ENCODE results near the gene RPEL1. TPM values are rescaled to one million over a fixed set of nuclear protein-coding genes. Genes with fewer than 3 reads are reported as not detected.

The RPEL1 gene
- total and polyA plus RNA-seq, 7 experiments from 2014 or later = not detected

DNA sequence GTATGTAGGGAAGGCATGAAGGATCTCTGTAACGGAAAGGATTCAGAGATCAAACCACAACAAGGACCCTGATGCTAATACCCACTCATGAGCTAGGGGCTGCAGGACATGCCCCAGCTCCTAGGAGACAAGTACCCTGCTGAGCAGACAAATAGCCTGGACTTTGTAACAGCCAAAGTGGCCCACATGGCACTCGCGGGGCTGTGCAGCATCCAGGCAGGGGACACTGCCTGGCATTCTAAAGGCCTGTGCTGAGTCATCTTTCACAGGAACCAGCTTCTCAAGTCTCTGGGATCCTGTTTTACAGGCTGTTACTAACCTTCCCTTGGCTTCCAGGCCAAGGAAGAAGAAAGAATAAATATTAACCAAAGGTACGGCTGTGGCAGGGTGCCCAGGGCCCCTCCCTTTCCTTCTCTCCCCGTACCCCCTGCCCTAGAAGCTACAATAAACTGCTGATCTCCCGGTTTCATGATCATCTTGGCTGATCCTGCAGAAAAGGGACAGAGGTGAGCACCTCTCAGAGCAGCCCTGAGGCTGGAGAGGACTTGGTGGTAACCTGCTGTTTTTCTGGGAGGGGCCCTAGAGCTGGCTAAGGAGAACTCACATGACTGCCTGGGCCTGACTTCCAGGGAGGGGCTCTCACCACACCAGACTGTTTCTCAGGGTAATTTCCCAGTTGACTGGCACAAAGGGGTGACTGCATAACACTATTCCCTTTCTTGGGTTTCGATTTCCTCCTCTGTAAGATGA, 4.2 kb upstream of the RPEL1 start:
- intact Hi-C loops (cut with micrococcal nuclease) = loop anchor here in 1 of 2 donors (5.0 kb wide), 1 partner anchor 139 kb away; no protein-coding TSS in a partner anchor
- peaks cover 5 to 28% (median 6%) of the 10 kb centered on the region in 7 donors for H3K4me1 Mint-ChIP-seq
- Histone ChIP-seq H3K27ac (ENCODE audit: low read depth, low read length) (no peak overlapping the region), H3K36me3 (ENCODE audit: control insufficient read depth in 2 of 3, insufficient read depth in 3 of 3, low read length in 3 of 3) (no peaks in the 10 kb centered on the region), H3K27me3 (ENCODE audit: control insufficient read depth in 2 of 2, insufficient read depth in 2 of 2, low read length in 2 of 2) (no peaks in the 10 kb centered on the region), H3K9me3 (ENCODE audit: control insufficient read depth in 2 of 3, low read length in 3 of 3) (no peaks in the 10 kb centered on the region), H3K4me1 (ENCODE audit: control insufficient read depth in 2 of 2, insufficient read depth in 2 of 2, low read length in 2 of 2) (no peaks in the 10 kb centered on the region), H3K4me3 (ENCODE audit: low read length) (no peak overlapping the region)
- peaks cover 0 to 11% (median 1%) of the 10 kb centered on the region in 5 donors for H3K27me3 Mint-ChIP-seq
- H3K4me3 Mint-ChIP-seq = peak overlapping the region in 1 of 10 donors; percentile 75
- no peaks in the 10 kb centered on the region for H3K36me3 Mint-ChIP-seq
- no peaks in the 10 kb centered on the region for H3K9me3 Mint-ChIP-seq
- ChIA-PET CTCF (interaction anchor here (0.9 to 1.3 kb wide), 3 partner anchors 325 to 406 kb away, joined by 3 to 5 read pairs (median 4); no protein-coding TSS in a partner anchor), POLR2A (interaction anchor here (1.1 kb wide), 1 partner anchor 323 kb away, joined by 3 read pairs; the partner anchor contains the start of gene CNNM2)
- H3K27ac Mint-ChIP-seq = peak overlapping the region in 1 of 9 donors; percentile 85
- no peak for DNase-seq
- ATAC-seq = peak; percentile 83

DNA sequence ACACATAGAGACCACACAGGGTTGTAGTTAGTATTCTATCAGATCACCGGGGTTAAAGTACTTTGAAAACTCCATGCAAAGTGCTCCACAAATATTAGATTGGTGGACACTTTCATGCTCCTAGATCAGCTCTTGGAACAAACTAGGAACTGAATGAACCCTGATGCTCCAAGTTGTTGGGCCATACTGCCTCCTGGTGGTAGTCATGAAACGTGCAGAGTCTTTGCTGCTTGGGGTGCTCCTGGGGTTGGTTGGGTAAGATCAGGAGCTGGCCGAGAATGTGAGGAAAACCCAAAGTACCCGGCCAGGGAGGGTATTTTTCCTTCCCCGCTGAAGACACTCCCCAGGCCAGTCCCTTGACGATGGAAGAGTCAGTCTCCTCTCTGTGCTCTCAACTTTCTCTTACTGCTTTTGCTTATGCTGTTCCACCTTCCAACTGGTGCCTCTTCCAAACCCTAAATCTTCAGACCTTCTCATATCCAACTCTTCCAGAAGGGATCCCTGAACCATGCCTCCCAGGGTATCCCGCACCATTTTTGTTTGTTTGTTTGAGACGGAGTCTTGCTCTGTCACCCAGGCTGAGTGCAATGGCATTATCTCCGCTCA, 918 bp upstream of the RPEL1 start:
- DNase-seq (peak; percentile 31 to 67 (median 52)), ATAC-seq (peak; percentile 79)
- Histone ChIP-seq H3K4me3 (ENCODE audit: low read length) (no peak overlapping the region), H3K36me3 (ENCODE audit: control insufficient read depth in 2 of 3, insufficient read depth in 3 of 3, low read length in 3 of 3) (no peaks in the 10 kb centered on the region), H3K27me3 (ENCODE audit: control insufficient read depth in 2 of 2, insufficient read depth in 2 of 2, low read length in 2 of 2) (no peaks in the 10 kb centered on the region), H3K27ac (ENCODE audit: low read depth, low read length) (no peak overlapping the region), H3K4me1 (ENCODE audit: control insufficient read depth in 2 of 2, insufficient read depth in 2 of 2, low read length in 2 of 2) (no peaks in the 10 kb centered on the region), H3K9me3 (ENCODE audit: control insufficient read depth in 2 of 3, low read length in 3 of 3) (no peaks in the 10 kb centered on the region)
- Mint-ChIP-seq H3K9me3 (no peaks in the 10 kb centered on the region), H3K27me3 (peaks cover 0 to 13% (median 7%) of the 10 kb centered on the region in 5 donors), H3K4me1 (peaks cover 3 to 28% (median 6%) of the 10 kb centered on the region in 7 donors), H3K36me3 (no peaks in the 10 kb centered on the region), H3K4me3 (no peak overlapping the region), H3K27ac (no peak overlapping the region)
- intact Hi-C loops (cut with micrococcal nuclease) = loop anchor here (1.0 to 5.0 kb wide), 6 partner anchors 52 to 409 kb away; partner anchors contain the start of gene NT5C2 (in 1 of the 2)
- CTCF ChIA-PET = interaction anchor here (0.7 to 2.5 kb wide), 8 partner anchors 60 to 427 kb away, joined by 3 to 13 read pairs (median 5); partner anchors contain the start of genes CNNM2 and CYP17A1
- POLR2A ChIA-PET = no interaction called here

DNA sequence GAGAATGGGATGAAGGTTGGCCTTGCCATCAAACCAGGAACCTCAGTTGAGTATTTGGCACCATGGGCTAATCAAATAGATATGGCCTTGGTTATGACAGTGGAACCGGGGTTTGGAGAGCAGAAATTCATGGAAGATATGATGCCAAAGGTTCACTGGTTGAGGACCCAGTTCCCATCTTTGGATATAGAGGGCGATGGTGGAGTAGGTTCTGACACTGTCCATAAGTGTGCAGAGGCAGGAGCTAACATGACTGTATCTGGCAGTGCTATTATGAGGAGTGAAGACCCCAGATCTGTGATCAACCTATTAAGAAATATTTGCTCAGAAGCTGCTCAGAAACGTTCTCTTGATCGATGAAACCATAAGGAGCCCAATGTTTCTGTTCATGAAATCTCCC, 637 bp downstream of the RPEL1 start:
- H3K27ac Mint-ChIP-seq = no peak overlapping the region
- ATAC-seq = no peak
- peaks cover 0 to 4% (median 0%) of the 10 kb centered on the region in 5 donors for H3K36me3 Mint-ChIP-seq
- CTCF ChIA-PET = no interaction called here
- POLR2A ChIA-PET = no interaction called here
- no peak for DNase-seq
- no peaks in the 10 kb centered on the region for H3K9me3 ChIP-seq (ENCODE audit: control insufficient read depth in 2 of 3, low read length in 3 of 3)
- no peaks in the 10 kb centered on the region for H3K27me3 ChIP-seq (ENCODE audit: control insufficient read depth in 2 of 2, insufficient read depth in 2 of 2, low read length in 2 of 2)
- H3K4me3 ChIP-seq (ENCODE audit: low read length) = no peak overlapping the region
- H3K9me3 Mint-ChIP-seq = peaks cover 0 to 4% (median 0%) of the 10 kb centered on the region in 11 donors
- H3K4me1 ChIP-seq (ENCODE audit: control insufficient read depth in 2 of 2, insufficient read depth in 2 of 2, low read length in 2 of 2) = no peaks in the 10 kb centered on the region
- intact Hi-C loops (cut with micrococcal nuclease) = no loop called here
- H3K27ac ChIP-seq (ENCODE audit: low read depth, low read length) = no peak overlapping the region
- H3K4me3 Mint-ChIP-seq = no peak overlapping the region
- H3K27me3 Mint-ChIP-seq = peaks cover 0 to 14% (median 7%) of the 10 kb centered on the region in 5 donors
- H3K4me1 Mint-ChIP-seq = peaks cover 0 to 23% (median 0%) of the 10 kb centered on the region in 7 donors
- no peaks in the 10 kb centered on the region for H3K36me3 ChIP-seq (ENCODE audit: control insufficient read depth in 2 of 3, insufficient read depth in 3 of 3, low read length in 3 of 3)

DNA sequence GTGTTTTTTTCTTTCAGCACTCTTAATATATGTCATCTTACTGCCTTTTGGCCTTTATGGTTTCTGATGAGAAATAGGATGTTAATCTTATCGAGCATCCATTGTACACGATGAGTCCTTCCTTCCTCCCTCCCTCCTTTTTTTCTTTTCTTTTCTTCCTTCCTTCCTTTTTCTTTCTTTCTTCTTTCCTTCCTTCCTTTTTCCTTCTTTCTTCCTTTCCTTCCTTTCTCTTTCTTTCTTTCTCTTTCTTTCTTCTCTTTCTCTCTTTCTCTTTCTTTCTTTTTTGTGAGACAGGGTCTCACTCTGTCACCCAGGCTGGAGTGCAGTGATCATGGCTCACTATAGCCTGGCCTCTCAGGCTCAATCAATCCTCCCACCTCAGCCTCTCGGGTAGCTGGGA, 8.4 kb downstream of the RPEL1 start:
- Mint-ChIP-seq H3K9me3 (peaks cover 0 to 10% (median 4%) of the 10 kb centered on the region in 11 donors), H3K4me1 (peaks cover 0 to 11% (median 0%) of the 10 kb centered on the region in 7 donors), H3K36me3 (peaks cover 2 to 9% (median 3%) of the 10 kb centered on the region in 5 donors), H3K27ac (no peak overlapping the region), H3K27me3 (peaks cover 0 to 7% (median 5%) of the 10 kb centered on the region in 5 donors), H3K4me3 (no peak overlapping the region)
- DNase-seq = no peak
- intact Hi-C loops (cut with micrococcal nuclease) = no loop called here
- ATAC-seq = no peak
- no peaks in the 10 kb centered on the region for H3K36me3 ChIP-seq (ENCODE audit: control insufficient read depth in 2 of 3, insufficient read depth in 3 of 3, low read length in 3 of 3)
- H3K27me3 ChIP-seq (ENCODE audit: control insufficient read depth in 2 of 2, insufficient read depth in 2 of 2, low read length in 2 of 2) = no peaks in the 10 kb centered on the region
- H3K4me1 ChIP-seq (ENCODE audit: control insufficient read depth in 2 of 2, insufficient read depth in 2 of 2, low read length in 2 of 2) = no peaks in the 10 kb centered on the region
- ChIA-PET CTCF (no interaction called here), POLR2A (no interaction called here)
- no peaks in the 10 kb centered on the region for H3K9me3 ChIP-seq (ENCODE audit: control insufficient read depth in 2 of 3, low read length in 3 of 3)
- H3K27ac ChIP-seq (ENCODE audit: low read depth, low read length) = no peak overlapping the region
- no peak overlapping the region for H3K4me3 ChIP-seq (ENCODE audit: low read length)

DNA sequence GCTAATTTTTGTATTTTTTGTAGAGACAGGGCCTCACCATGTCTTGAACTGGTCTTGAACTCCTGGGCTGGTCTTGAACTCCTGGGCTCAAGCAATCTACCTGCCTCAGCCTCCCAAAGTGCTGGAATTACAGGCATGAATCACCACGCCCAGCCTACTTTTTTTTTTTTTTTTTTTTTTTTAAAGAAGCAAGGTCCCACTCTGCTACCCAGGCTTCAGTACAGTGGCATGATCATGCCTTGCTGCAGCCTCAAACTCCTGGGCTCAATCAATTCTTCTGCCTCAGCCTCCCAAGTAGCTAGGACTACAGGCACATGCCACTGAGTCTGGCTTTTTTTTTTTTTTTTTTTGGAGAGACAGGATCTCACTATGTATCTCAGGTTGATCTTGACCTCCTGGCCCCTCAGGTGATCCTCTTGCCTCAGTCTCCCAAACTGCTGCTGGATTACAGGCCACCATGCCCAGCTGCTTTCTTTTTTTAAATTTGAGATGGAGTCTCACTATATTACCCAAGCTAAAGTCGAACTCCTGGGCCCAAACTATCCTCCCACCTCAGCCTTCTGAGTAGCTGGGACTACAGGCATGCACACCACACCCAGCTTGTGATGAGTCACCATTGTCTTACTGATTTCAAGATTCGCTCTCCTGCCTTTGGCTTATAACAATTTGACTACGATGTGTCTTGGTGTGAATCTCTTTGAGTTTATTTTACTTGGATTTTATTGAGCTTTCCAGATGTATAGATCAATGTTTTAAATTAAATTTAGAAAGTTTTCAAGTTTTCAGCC, 9.0 kb downstream of the RPEL1 start:
- H3K27ac Mint-ChIP-seq = peak overlapping the region in 1 of 9 donors; percentile 26
- H3K36me3 Mint-ChIP-seq = peaks cover 4 to 10% (median 6%) of the 10 kb centered on the region in 5 donors
- peaks cover 0 to 10% (median 5%) of the 10 kb centered on the region in 5 donors for H3K27me3 Mint-ChIP-seq
- DNase-seq (no peak), ATAC-seq (no peak)
- Histone ChIP-seq H3K9me3 (ENCODE audit: control insufficient read depth in 2 of 3, low read length in 3 of 3) (no peaks in the 10 kb centered on the region), H3K27me3 (ENCODE audit: control insufficient read depth in 2 of 2, insufficient read depth in 2 of 2, low read length in 2 of 2) (no peaks in the 10 kb centered on the region), H3K36me3 (ENCODE audit: control insufficient read depth in 2 of 3, insufficient read depth in 3 of 3, low read length in 3 of 3) (no peaks in the 10 kb centered on the region), H3K4me1 (ENCODE audit: control insufficient read depth in 2 of 2, insufficient read depth in 2 of 2, low read length in 2 of 2) (no peaks in the 10 kb centered on the region), H3K27ac (ENCODE audit: low read depth, low read length) (no peak overlapping the region), H3K4me3 (ENCODE audit: low read length) (no peak overlapping the region)
- intact Hi-C loops (cut with micrococcal nuclease) = no loop called here
- no peak overlapping the region for H3K4me3 Mint-ChIP-seq
- POLR2A ChIA-PET = no interaction called here
- H3K4me1 Mint-ChIP-seq = peaks cover 0 to 11% (median 0%) of the 10 kb centered on the region in 7 donors
- CTCF ChIA-PET = no interaction called here
- peaks cover 0 to 11% (median 6%) of the 10 kb centered on the region in 11 donors for H3K9me3 Mint-ChIP-seq

DNA sequence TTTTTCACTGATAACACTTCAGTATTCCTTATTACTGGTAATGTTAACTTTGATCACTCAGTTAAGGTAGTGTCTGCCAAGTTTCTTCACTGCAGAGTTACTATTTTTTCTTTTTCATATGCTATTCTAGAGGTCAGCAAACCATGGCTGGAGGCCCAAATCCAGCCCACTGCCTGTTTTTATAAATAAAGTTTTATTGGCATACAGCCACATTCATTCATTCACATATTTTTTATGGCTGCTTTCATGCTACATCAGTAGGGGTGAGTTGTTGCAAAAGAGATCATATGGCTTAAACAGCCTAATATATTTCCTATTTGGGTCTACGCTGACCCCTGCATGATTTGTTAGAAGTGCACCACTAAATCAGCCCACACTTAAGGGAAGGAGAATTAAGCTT, 10.9 kb downstream of the RPEL1 start:
- Histone ChIP-seq H3K4me3 (ENCODE audit: low read length) (no peak overlapping the region), H3K9me3 (ENCODE audit: control insufficient read depth in 2 of 3, low read length in 3 of 3) (no peaks in the 10 kb centered on the region), H3K4me1 (ENCODE audit: control insufficient read depth in 2 of 2, insufficient read depth in 2 of 2, low read length in 2 of 2) (no peaks in the 10 kb centered on the region), H3K27me3 (ENCODE audit: control insufficient read depth in 2 of 2, insufficient read depth in 2 of 2, low read length in 2 of 2) (no peaks in the 10 kb centered on the region), H3K36me3 (ENCODE audit: control insufficient read depth in 2 of 3, insufficient read depth in 3 of 3, low read length in 3 of 3) (no peaks in the 10 kb centered on the region), H3K27ac (ENCODE audit: low read depth, low read length) (no peak overlapping the region)
- Mint-ChIP-seq H3K27ac (no peak overlapping the region), H3K36me3 (peaks cover 4 to 14% (median 6%) of the 10 kb centered on the region in 5 donors), H3K9me3 (peaks cover 0 to 25% (median 11%) of the 10 kb centered on the region in 11 donors), H3K4me3 (no peak overlapping the region), H3K27me3 (peaks cover 0 to 20% (median 10%) of the 10 kb centered on the region in 5 donors), H3K4me1 (peaks cover 0 to 3% (median 0%) of the 10 kb centered on the region in 7 donors)
- intact Hi-C loops (cut with micrococcal nuclease) = no loop called here
- POLR2A ChIA-PET = no interaction called here
- CTCF ChIA-PET = no interaction called here
- DNase-seq (no peak), ATAC-seq (no peak)

All from naive thymus-derived CD4-positive, alpha-beta T cell (primary cell).